Adipose tissue (tissue), 3 donors: Measurements from ENCODE around the gene P4HA3. TPM values are rescaled to one million over a fixed set of nuclear protein-coding genes. Genes with fewer than 3 reads are reported as not detected.

Experiments
- H3K27ac ChIP-seq: one replicate; pipeline ENCODE4 v1.5.1; 2013; ENCODE audit warnings: low read depth, low read length
- WGBS, 3 donors: extraction: QIAGEN DNeasy Blood & Tissue Kit; methylation state at CpG; one replicate each; pipeline ENCODE4 v1.1.7; 2013; 5-methylcytosine and 5-hydroxymethylcytosine counted together
- polyA plus RNA-seq, 3 donors: library from polyadenylated mRNA; stranded (reverse); fragments of 200-250 nt; gene quantifications; one replicate each; pipeline ENCODE4 v1.2.3, GENCODE V29; 2013
- donor health status: healthy with polysubstance abuse.
- donor health status: Bipolar disorder and iron deficiency.
- donor health status: healthy.

Gene P4HA3
- polyA plus RNA-seq, 3 donors: 0.10 to 0.67 (median 0.45) TPM

DNA sequence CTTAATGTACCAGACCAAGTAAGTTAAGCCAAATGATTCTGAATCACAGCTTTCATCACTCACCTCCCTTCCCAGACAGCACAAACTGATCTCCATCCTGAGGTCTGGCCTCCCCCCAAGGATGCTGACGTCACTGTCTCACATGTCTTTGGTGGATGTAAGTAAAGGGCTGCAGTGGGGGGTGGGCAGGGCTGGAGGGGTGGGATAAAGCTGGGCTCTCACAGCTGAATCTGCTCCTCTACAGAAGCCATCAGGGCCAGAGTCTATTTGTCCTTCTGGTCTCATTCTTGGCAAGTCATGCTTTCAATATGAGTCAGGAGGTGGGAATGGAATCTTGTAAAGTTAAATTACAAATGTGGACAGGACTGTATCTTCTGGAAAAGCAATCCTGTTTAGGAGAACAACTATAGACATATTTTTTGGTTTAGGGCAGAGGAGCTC is 32.7 kb downstream of the P4HA3 start:
- no peak overlapping the region for H3K27ac ChIP-seq
- 63 to 73% (median 67%) methylated on average over 1 of the region's 1 CpG for WGBS, 3 donors

GRCh38 chr11:74278103-74278502 is 33.3 kb downstream of the P4HA3 start:
- 69 to 80% (median 77%) methylated on average over 2 of the region's 2 CpGs for WGBS, 3 donors
- no peak overlapping the region for H3K27ac ChIP-seq

DNA sequence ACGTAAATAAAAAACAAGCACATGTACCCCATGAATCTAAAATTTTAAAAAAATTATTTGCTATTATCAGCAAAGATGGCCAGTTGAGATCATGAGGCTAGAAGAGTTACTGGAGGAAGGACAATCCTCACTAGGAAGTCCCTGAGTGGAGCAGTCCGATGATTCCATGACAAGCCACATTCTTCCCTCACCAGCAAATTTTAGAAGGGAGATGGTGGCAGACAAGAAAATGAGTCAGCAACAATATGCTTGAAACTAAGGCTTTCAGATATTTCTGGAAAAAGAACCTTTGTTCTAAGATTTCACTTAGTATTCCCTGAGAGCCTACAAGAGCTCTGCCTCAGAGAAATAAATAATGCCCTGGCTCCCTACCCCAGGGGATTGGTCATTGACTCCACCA is 34.9 kb downstream of the P4HA3 start:
- 84 to 89% (median 86%) methylated on average over 2 of the region's 2 CpGs for WGBS, 3 donors
- H3K27ac ChIP-seq: no peak overlapping the region

GRCh38 chr11:74272276-74272675 is 39.2 kb downstream of the P4HA3 start:
- 73 to 90% (median 88%) methylated on average over 4 of the region's 4 CpGs for WGBS, 3 donors
- no peak overlapping the region for H3K27ac ChIP-seq

DNA sequence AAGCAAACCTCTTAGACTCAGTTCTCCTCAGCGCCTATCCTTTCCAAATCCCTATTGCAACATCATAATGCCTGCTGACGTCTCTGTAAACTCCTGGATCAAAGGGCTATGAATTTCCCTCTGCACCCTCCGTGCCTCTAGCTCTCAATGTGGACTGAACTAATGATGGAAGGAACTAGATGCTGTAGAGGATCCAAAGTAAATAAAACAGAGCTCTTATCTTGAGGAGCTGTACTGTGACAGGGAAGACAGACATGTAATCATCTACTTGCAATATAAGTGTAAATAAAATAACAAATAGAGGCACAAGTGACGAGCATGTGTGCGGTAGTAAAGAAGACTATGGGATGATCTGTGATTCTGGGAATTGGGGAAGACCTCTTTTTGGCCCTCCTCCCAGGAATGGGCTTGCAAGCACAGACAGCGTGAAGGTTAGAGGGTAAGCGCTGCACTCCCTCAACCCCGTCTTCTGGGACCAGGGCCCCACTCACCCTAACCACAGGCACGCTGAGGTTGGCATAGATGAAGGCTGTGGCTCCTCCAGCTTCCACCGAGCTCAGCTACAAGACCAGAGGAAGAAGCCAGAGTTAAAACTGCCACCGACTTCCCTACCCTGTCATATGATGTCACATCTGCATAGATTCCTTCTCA is 42.2 kb downstream of the P4HA3 start:
- 59 to 71% (median 65%) methylated on average over 11 of the region's 11 CpGs for WGBS, 3 donors
- no peak overlapping the region for H3K27ac ChIP-seq

DNA sequence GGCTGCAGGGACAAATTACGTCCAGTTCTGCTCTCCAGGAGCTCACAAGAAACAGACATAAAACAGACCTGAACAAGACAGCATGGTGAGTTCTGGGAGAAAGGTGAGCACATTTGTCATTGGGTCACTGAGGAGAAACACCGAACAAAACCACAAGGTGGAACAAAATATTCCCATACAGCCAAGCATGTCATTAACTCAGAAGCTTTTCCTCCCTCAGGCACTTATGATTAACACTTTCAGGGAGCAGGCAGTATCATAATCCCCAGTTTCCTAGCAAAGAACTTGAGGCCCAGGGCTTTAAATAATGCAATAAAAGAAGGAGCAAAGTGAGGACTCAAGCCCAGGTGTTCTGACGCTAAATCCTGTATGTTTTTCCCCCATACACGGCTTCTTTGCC is 43.0 kb downstream of the P4HA3 start:
- 74 to 88% (median 75%) methylated on average over 4 of the region's 4 CpGs for WGBS, 3 donors
- H3K27ac ChIP-seq: no peak overlapping the region

GRCh38 chr11:74267014-74267413 is 44.4 kb downstream of the P4HA3 start:
- 89 to 92% (median 92%) methylated on average over 6 of the region's 6 CpGs for WGBS, 3 donors

GRCh38 chr11:74265256-74265655 is 46.2 kb downstream of the P4HA3 start:
- 86 to 93% (median 92%) methylated on average over 1 of the region's 1 CpG for WGBS, 3 donors
- H3K27ac ChIP-seq: no peak overlapping the region

More at GRCh38 chr11:74267014-74267413, 44.4 kb downstream of the P4HA3 start:
- H3K27ac ChIP-seq: no peak overlapping the region

DNA sequence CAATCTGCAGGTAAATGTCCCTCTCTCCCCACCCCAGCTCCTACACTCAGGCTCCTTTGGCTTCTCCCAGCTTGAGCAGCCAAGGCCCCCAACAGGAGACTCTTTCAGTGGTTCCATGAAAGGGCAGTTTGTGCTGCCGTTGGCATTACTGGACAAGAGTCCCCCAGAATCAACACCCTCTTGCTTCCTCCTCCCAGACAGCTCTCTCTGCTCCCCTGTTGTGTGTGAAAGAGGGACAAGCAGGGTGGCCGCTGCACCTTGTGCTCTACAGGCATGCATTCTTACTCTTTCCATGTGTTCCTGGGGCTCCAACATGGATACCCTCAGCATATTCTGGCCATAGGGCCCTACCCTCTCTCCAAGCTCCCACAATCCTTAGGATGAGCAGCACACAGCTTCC is 48.7 kb downstream of the P4HA3 start:
- WGBS, 3 donors: 89 to 96% (median 94%) methylated on average over 2 of the region's 2 CpGs
- no peak overlapping the region for H3K27ac ChIP-seq

DNA sequence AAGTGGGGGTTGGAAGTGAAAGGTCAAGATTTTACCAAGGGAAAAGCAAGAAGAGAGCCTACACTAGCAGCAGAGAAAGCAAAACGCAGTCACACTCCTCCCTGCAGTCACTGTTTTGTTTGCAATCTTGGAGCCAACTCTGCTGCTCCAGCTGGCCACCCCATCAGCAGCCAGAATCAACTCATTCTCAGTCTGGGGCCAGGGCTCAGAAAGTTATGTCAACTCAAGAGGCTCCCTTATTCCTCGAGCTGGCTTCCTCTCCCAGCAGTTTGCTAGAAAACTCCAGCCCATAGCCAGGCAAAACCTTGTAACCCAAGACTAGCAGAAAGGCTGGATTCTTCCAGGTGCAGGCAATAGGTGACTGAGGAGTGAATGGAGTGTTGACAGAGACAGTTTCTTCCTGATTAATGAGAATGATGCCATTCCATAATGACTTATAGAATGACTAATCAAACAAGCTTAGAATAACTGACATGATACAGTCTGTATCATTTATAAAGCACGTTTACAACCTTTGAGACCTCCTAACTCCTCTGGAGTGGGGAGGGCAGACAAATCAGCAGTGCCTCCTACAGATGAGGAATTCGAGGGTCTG is 53.4 kb downstream of the P4HA3 start:
- 41 to 61% (median 55%) methylated on average over 4 of the region's 4 CpGs for WGBS, 3 donors
- H3K27ac ChIP-seq: no peak overlapping the region

- 71 to 82% (median 78%) methylated on average over 5 of the region's 5 CpGs for WGBS, 3 donors
- no peak overlapping the region for H3K27ac ChIP-seq
Measured at GRCh38 chr11:74256378-74257133, 54.9 kb downstream of the P4HA3 start.

- H3K27ac ChIP-seq: no peak overlapping the region
- 38 to 47% (median 44%) methylated on average over 5 of the region's 5 CpGs for WGBS, 3 donors
Measured at GRCh38 chr11:74255741-74256375, 55.6 kb downstream of the P4HA3 start.

- WGBS, 3 donors: 82 to 92% (median 91%) methylated on average over 8 of the region's 8 CpGs
- H3K27ac ChIP-seq: no peak overlapping the region
Measured at GRCh38 chr11:74253361-74253760, 58.1 kb downstream of the P4HA3 start.

DNA sequence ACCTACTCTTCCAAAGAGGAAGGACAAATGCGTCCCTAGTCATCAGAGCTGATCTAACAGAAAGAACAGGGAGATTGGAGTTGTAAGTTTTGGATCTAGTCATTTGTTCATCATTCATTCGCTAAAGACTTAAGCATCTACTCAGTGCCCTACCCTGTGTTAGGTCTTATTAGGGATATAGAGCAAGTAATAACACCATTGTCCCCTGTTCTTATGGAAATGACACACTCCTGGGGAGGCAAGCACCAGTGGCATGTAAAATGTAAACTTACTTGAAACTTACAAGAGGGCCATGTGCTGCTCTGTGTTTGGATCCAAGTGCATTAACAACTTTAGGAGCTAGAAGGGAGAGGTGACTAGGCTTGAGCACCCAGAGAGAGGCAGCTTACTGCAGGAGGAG is 61.9 kb downstream of the P4HA3 start:
- WGBS, 3 donors: 91 to 95% (median 92%) methylated on average over 2 of the region's 2 CpGs

GRCh38 chr11:74248469-74248868 is 63.0 kb downstream of the P4HA3 start:
- H3K27ac ChIP-seq: no peak overlapping the region
- WGBS, 3 donors: 91 to 100% (median 96%) methylated on average over 1 of the region's 1 CpG

More for the DNA sequence above, 61.9 kb downstream of the P4HA3 start:
- no peak overlapping the region for H3K27ac ChIP-seq

DNA sequence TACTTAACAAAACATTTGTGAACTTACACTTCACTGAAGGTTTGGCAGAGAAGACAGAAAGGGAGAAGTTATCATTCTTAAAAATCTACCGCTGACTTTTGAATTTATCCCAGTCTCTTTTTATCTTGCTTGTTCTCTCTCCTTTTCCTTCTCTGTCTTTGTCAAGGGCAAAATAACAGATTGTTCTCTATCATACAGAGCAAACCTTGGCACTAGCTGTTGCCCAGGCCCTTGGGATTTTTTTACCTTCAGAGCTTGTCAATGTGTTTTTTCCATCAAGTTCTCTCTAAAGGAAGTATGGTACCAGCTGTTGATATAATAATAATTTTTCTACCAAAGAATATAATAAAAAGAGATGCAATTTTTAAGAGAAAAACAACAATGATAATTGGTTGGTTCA is 73.2 kb downstream of the P4HA3 start:
- H3K27ac ChIP-seq: no peak overlapping the region
- 56 to 84% (median 75%) methylated on average over 1 of the region's 1 CpG for WGBS, 3 donors

- WGBS, 3 donors: 87 to 91% (median 88%) methylated on average over 2 of the region's 2 CpGs
- no peak overlapping the region for H3K27ac ChIP-seq
Measured at GRCh38 chr11:74237541-74237940, 73.9 kb downstream of the P4HA3 start.

GRCh38 chr11:74235121-74235520 is 76.3 kb downstream of the P4HA3 start:
- H3K27ac ChIP-seq: no peak overlapping the region
- 86 to 96% (median 93%) methylated on average over 4 of the region's 4 CpGs for WGBS, 3 donors

DNA sequence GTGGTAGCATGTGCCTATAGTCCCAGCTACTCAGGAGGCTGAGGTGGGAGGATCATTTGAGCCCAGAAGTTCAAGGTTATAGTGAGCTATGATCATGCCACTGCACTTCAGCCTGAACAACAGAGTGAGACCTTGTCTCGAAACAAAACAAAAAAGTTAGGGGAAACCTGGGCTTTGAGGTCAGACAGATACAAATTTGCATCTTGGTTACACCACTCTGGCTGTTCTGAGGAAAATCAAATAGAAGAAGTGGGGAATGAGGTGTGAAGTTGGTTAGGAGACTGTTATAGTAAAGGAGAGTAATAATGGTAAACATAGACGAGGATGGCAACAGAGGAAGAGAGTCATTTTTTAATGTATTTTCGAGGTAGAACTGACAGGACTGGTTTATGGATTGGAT is 77.8 kb downstream of the P4HA3 start:
- H3K27ac ChIP-seq: no peak overlapping the region
- 90 to 96% (median 95%) methylated on average over 3 of the region's 3 CpGs for WGBS, 3 donors
